HCT116 (cell line): ENCODE measurements around the gene KDM5A.

ENCODE experiments used
- FOSL1 ChIP-seq: IDR thresholded peaks from 2 replicates; pipeline ENCODE4 v1.6.1; 2012; ENCODE audit warnings: low read depth
- POLR2A ChIP-seq: IDR thresholded peaks from 2 replicates; pipeline ENCODE4 v1.7.0; 2011; ENCODE audit warnings: borderline replicate concordance; ENCODE audit not compliant: insufficient read depth, insufficient read length; ENCODE audit errors: extremely low read depth

- TF ChIP-seq FOSL1 (no peak), POLR2A (no peak)
These were observed 30.0 kb downstream of the KDM5A start for GRCh38 chr12:359091-359490.
